NCI-H1092 (cell line): ENCODE measurements around the gene CDK5RAP2.
A peak's percentile ranks its signal among the peaks of the same experiment; 100 is the strongest.

Source experiments
- DNase-seq: peaks from one replicate; lab custom pipeline; 2025; lab: John Stamatoyannopoulos, UW

CDK5RAP2 gene

GRCh38 chr9:120348951-120349429 is 231.0 kb downstream of the CDK5RAP2 start:
- DNase-seq, result peak; percentile 69

- DNase-seq, result no peak
These were observed 234.6 kb downstream of the CDK5RAP2 start for GRCh38 chr9:120345379-120345778.

- no peak for DNase-seq
These were observed 235.7 kb downstream of the CDK5RAP2 start for GRCh38 chr9:120344230-120344629.

- no peak for DNase-seq
These were observed 236.6 kb downstream of the CDK5RAP2 start for GRCh38 chr9:120343416-120343815.
